GM10847 (cell line): ENCODE results near the gene PARVA.

Experiments
- POLR2A ChIP-seq: IDR thresholded peaks from 2 replicates; pipeline ENCODE4 v1.6.1; 2011; ENCODE audit not compliant: insufficient read length; ENCODE audit errors: extremely low read depth

The PARVA gene

GRCh38 chr11:12482839-12483238 is 105.5 kb downstream of the PARVA start:
- no peak for TF ChIP-seq POLR2A

GRCh38 chr11:12483604-12484003 is 106.2 kb downstream of the PARVA start:
- TF ChIP-seq POLR2A, result no peak

DNA sequence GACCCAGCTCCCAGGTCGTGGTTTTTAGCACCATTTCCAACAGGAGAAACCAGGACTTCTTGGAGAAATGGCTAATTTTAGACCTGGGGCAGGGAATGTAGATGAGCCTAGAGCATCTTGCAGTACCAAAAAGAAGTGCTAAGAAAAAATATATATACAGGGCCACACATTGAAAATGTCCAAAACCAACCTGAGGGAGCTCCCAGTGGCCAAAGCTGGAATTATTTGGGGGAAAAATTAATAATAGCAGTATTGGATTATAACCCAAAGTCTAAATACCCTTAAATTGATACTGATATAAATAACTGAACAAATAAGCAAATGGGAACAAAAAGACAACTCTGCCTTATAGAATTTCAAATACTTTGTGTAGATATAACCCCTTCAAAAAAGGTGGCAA is 108.0 kb downstream of the PARVA start:
- no peak for TF ChIP-seq POLR2A

DNA sequence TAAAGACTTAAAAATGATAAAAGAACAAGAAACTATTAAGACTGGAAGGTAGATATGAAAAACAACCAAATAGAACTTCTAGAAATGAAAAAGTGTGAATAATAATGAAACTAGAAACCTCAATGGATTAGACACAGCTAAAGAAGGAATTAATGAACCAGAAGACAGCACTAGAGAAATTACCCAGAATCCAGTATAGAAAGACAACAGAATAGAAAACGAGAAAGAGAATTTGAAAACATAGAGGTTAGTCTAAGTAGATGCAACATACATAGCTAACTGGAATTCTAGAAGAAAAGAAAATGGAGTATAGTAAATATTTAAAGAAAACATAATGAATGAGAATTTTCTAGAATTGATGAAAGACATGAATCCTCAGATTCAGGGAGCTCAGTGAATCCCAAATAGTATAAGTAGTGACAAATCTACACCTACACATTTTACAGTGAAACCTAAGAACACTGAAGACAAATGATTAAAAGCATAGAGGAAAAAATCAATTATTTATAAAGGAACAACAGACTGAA is 111.9 kb downstream of the PARVA start:
- TF ChIP-seq POLR2A, result no peak

DNA sequence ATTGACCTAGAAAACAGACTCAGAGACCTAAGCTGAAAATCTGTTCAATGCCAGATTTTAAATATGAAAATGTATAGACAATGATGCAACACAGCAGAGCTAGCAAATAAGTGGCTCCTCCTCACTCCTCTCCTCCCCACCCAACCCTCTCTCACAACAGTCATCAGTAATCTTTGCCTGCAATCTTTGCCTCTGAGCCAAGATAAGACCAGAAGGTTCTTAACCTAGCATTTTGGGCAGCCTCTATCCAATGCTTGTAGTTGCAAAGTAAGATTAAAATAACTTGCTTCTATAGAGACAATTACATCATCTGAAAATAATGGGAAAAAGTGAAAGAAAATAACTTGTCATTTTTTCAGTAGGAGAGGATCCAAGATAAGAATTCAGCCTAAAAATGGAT is 117.3 kb downstream of the PARVA start:
- TF ChIP-seq POLR2A, result no peak

GRCh38 chr11:12496181-12497025 is 119.0 kb downstream of the PARVA start:
- TF ChIP-seq POLR2A, result no peak

GRCh38 chr11:12497431-12497830 is 120.1 kb downstream of the PARVA start:
- no peak for TF ChIP-seq POLR2A

GRCh38 chr11:12499071-12499470 is 121.7 kb downstream of the PARVA start:
- no peak for TF ChIP-seq POLR2A

GRCh38 chr11:12502046-12502445 is 124.7 kb downstream of the PARVA start:
- no peak for TF ChIP-seq POLR2A

DNA sequence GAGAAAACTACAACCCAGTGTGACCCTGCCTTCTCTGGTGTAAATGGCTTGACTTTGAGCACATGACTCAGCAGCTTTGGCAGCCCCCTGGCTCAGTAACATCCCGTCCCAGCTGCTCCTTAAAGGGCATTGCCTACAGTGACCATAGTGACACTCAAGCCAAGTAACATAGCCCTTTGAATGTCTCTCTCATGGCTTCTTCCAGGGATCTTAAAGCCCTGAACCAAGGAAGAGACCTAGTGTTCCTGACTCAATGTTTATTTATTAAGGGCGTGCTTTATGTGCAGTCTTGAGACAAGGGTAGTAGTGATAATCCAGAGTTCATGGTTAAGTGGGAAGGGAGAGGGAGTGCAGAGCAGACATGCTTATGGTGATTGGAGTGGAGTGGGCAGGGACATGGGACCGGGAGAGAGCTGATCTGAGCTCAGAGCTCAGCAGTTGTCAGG is 125.7 kb downstream of the PARVA start:
- TF ChIP-seq POLR2A, result no peak

- no peak for TF ChIP-seq POLR2A
Measured at GRCh38 chr11:12503886-12504285, 126.5 kb downstream of the PARVA start.

DNA sequence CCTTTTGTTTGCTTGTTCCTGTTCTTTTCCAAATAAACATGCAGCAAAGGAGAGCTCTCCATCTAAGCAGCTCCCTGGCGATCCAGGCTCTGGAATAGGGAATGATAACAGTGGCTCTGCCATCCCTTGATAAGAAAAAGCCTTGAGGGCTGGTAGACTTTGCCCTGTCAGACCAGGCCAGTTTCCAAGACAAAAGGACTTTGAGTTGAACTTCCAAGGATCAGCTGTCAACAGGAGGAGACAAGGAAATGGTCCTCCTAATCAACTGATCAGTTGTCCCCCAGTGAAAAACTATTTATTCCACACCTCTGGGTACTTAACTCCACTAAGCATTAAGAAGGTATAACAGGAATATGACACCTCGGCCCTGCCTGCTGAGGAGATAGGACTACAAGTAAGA is 127.8 kb downstream of the PARVA start:
- TF ChIP-seq POLR2A, result no peak

DNA sequence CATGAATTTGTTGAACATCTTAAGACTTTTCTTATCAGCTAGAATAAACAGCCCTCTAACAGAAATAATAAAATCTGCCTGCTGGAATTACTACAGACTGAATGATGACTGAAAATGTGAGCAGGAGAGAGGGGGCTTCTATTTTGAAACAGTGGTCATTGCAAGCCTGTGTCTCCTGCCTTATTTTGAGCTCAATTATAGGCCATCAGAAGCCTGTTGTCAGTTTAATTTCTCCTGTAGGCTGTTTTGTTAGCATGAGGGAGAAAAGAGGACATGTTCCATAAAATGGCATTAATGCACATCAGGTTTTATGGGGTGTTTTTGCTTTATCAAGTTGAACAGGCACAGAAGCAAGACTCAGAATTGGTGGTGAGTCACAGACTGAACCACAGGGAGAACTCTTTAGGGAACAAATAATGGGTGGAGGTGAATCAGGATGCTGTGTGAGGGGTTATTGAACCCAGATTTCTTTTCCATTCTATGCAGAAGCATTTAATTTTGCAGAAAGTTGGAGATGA is 129.1 kb downstream of the PARVA start:
- TF ChIP-seq POLR2A, result no peak

GRCh38 chr11:12507391-12507790 is 130.0 kb downstream of the PARVA start:
- no peak for TF ChIP-seq POLR2A

DNA sequence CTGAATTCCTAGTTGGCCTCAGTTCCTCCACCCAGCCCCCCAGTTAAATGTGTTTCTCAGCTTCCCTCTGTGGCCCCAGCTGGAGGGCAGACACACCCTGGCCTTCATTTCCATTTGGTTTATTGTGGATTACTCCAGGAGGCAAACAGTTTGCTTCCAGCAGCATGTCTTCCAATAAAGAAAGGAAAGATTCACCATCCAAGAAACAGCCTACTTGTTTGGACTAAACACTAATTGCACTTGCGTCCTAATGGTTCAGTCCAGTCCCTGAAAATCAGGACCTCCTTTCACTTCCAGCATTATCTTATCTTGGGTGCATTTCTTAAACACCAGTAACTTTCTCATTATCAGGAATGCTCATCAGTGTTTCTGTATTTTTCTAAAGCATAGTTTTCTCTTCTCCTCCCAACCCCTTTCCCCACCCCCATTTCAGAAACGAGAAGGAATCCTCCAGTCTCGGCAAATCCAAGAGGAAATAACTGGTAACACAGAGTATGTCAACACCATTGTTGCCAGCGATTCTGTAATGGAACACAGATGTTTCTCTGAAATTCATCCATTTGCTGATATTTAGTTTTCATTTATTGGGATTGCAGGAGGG is 130.9 kb downstream of the PARVA start:
- no peak for TF ChIP-seq POLR2A

DNA sequence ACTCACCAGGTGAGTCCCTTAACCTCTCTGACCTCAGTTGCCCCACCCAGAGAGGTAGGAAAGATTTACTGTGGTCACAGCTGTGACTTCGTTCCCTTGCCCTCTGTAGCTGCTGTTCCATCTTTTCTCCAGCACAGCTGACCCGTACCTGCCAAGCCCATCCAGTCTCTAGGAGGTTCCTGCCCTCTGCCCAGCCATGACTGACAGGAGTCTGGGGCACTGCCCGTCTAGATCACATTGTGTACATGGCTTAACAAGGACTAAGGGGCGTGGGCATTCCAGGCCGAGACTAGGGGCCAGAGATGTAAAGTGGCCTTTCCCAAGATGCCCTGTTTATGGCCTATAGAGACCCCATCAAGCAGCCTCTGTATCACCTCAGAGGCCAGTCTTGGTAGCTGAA is 132.0 kb downstream of the PARVA start:
- no peak for TF ChIP-seq POLR2A
